Measurements from ENCODE around the gene LIPE. TPM values are rescaled to one million over a fixed set of nuclear protein-coding genes. Genes with fewer than 3 reads are reported as not detected.
A peak's percentile ranks its signal among the peaks of the same experiment; 100 is the strongest.

The LIPE gene
- total RNA-seq, 1 donor from 2014 or later, result 3.2 TPM

DNA sequence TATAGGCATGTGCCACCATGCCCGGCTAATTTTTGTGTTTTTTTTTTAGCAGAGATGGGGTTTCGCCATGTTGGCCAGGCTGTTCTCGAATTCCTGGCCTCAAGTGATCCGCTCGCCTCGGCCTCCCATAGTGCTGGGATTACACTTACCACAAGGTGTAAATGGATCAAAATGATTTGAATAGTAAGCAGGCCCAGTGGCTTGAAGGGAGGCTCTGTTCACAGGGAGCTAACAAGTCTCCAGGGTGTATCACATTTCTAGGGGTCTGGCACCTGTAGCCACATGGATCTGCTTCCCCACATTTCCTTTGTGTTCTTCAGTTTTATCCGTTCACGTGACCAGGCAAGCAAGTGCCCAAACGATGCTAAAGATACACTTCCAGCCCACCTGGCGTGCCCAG, 23.6 kb downstream of the LIPE start:
- DNase-seq (no peak), ATAC-seq (no peak)
- peaks cover 9% of the 10 kb centered on the region for H3K4me1 ChIP-seq
- H3K27ac ChIP-seq, result no peak overlapping the region
- intact Hi-C loops (cut with DNase I), result no loop called here
- no peaks in the 10 kb centered on the region for H3K9me3 ChIP-seq
- no peaks in the 10 kb centered on the region for H3K36me3 ChIP-seq
- no peaks in the 10 kb centered on the region for H3K27me3 ChIP-seq (ENCODE audit: low read depth)
- no peak overlapping the region for H3K4me3 ChIP-seq
- TF ChIP-seq, protein P1, sequence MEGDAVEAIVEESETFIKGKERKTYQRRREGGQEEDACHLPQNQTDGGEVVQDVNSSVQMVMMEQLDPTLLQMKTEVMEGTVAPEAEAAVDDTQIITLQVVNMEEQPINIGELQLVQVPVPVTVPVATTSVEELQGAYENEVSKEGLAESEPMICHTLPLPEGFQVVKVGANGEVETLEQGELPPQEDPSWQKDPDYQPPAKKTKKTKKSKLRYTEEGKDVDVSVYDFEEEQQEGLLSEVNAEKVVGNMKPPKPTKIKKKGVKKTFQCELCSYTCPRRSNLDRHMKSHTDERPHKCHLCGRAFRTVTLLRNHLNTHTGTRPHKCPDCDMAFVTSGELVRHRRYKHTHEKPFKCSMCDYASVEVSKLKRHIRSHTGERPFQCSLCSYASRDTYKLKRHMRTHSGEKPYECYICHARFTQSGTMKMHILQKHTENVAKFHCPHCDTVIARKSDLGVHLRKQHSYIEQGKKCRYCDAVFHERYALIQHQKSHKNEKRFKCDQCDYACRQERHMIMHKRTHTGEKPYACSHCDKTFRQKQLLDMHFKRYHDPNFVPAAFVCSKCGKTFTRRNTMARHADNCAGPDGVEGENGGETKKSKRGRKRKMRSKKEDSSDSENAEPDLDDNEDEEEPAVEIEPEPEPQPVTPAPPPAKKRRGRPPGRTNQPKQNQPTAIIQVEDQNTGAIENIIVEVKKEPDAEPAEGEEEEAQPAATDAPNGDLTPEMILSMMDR (IDR thresholded peaks at IDR 0.05), result no peak

DNA sequence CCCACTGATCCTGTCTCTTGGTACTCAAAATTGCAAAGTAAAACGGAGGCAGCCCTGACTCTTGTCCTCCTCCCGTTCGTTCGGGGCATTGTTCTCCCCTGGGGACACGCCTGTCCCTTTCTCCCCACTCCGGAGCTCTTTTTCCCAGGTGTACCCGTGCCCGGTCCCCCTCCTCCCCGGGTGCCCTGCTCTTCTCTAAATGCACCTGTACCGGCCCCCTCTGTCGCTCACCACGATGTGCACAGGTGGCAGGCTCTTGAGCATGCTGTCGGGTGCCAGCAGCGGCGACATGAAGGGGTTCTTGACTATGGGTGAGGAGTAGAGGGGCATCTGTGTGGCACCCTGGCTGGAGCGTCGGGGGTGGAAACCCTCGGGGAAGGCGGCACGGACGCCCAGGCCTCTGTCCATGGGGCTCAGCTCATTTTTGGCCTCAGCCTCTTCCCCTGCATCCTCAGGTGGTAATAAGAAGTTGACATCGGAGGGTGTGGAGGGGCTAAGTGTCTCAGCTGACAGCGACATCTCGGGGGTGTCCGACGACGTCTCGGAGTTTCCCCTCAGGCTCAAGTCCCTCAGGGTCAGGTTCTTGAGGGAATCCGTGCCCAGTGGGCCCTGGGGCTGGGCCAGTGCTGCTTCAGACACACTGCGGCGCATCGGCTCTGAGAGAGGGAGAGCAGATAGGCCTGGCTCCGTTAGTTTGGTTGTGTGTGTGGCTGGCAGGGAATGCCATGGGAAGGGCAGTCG, 24.6 kb downstream of the LIPE start:
- intact Hi-C loops (cut with DNase I), result no loop called here
- Histone ChIP-seq H3K27me3 (ENCODE audit: low read depth) (no peaks in the 10 kb centered on the region), H3K9me3 (no peaks in the 10 kb centered on the region), H3K36me3 (no peaks in the 10 kb centered on the region), H3K4me3 (peak overlapping the region; percentile 66), H3K4me1 (peaks cover 13% of the 10 kb centered on the region), H3K27ac (peak overlapping the region; percentile 56)
- TF ChIP-seq, protein P1 (IDR thresholded peaks at IDR 0.05), result no peak
- ATAC-seq (peak in 1 of 2 donors; percentile 10), DNase-seq (no peak)

DNA sequence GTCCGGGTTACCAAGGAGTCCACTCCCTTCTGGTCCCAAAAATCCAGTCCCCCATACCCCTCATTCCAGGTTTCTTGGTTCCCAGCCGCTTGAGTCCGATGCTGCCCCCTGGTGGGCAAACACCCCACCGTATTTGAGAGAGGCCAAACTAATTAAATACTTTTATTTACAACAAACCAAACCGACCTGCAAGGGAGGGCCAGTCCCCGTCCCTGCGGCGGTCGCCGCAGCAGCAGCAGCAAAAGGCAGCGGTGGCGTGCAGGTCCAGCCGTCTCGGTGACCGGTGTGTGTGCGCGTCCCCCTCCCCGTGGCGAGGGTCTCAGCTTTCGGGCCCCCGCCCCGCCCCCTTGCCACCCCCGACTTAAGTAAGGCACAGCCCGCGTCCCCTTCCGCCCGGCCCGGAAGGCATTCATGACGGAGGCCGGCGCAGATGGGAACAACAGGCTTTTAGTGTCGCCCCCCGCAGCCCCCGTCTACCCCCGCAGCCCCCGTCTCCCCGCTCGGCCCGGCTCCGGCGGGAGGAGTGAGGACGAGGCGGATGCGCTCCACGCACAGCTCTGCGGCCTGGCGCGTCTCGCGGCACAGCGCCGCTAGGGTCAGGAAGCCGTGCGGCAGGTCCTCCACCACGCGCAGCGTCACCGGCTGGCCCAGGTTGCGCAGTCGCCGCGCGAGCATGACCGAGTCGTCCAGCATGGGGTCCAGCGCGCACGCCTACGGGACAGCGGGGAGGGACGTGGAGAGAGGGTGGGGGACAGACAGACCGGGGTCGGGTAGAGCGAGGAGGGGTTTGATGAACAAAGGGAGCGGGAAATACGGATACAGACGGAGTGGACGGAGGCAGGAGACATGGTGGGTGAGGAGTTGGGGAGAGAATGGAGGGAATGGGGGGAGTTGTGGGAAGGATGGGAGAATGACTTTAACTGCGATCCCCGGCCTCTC, 25.6 kb downstream of the LIPE start:
- peak; percentile 86 for DNase-seq
- peak overlapping the region; percentile 56 for H3K27ac ChIP-seq

DNA sequence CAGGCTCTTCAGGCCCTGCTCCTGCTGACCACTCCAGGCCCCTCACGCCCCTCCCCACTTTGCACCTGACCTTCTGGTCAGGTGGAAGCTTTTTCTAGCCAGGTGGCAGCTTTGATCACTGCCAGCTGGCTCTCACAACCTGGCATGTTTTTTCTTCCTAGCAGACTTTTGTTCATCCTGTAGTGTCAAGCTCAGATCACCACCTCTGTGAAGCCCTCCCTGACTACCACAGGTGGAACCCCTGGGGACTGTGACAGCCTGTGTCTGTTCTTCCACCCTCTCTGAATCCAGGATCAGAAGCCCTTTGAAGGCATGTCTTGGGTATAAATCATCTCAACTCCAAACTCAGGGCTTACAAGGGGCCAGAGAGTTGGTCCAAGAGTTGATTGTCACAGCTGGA, 26.8 kb downstream of the LIPE start:
- Histone ChIP-seq H3K27ac (no peak overlapping the region), H3K4me1 (peaks cover 26% of the 10 kb centered on the region), H3K9me3 (no peaks in the 10 kb centered on the region), H3K27me3 (ENCODE audit: low read depth) (no peaks in the 10 kb centered on the region), H3K36me3 (no peaks in the 10 kb centered on the region), H3K4me3 (no peak overlapping the region)
- ATAC-seq (no peak), DNase-seq (no peak)
- intact Hi-C loops (cut with DNase I), result no loop called here
- TF ChIP-seq, protein P1 (IDR thresholded peaks at IDR 0.05), result no peak

More for the DNA sequence above, 25.6 kb downstream of the LIPE start:
- no peaks in the 10 kb centered on the region for H3K36me3 ChIP-seq
- peaks cover 17% of the 10 kb centered on the region for H3K4me1 ChIP-seq
- H3K9me3 ChIP-seq, result no peaks in the 10 kb centered on the region
- ATAC-seq, result peak; percentile 81 to 82
- no peaks in the 10 kb centered on the region for H3K27me3 ChIP-seq (ENCODE audit: low read depth)
- TF ChIP-seq, protein P1 (IDR thresholded peaks at IDR 0.05), result peak; percentile 74
- H3K4me3 ChIP-seq, result peak overlapping the region; percentile 66
- intact Hi-C loops (cut with DNase I), result no loop called here

DNA sequence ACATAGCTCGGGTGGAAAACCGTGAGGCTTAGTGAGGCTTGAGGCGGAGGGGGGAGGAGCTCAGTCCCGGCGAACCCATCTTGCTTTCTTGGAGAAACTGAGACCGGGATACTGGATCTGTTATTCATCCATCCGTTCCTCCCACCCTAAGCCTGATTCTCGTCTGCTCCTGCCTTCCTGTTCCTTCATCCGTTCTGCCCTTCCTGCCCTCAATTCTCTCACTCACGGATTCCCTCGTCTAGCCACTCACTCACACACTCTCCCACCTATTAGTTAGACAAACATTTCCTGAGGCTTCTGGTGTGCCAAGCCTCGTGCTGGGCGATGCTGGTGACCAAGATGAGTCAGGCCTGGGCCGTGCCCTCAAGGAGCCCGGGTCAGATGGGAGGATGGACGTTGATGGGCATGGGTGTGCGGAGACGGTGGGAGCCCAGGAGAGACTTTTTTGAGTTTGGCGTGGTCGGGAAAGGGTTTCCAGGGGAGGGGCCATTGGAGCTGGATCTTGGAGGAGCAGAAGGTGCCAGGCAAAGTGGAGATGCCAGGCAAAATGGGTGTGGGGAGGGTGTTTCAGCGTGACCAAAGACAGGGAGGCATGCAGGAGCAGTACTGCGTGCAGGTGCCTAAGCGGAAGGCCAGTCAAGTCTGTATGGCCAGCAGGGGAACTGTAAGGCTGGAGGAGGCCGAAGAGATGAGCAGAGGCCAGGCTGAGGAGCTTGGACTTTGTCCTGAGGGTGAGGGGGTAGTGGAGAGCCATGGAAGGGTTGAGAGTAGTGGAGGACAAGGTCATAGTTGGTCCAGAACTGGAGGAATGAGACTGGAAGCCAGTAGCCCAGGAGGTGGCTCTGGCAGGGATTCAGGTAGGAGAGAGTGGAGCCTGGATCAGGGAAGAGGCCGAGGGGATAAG, 29.7 kb downstream of the LIPE start:
- Histone ChIP-seq H3K27me3 (ENCODE audit: low read depth) (no peaks in the 10 kb centered on the region), H3K4me1 (peaks cover 26% of the 10 kb centered on the region), H3K4me3 (peak overlapping the region; percentile 72), H3K27ac (peak overlapping the region; percentile 80), H3K36me3 (no peaks in the 10 kb centered on the region), H3K9me3 (no peaks in the 10 kb centered on the region)
- no peak for DNase-seq
- no peak for ATAC-seq
- TF ChIP-seq, protein P1 (IDR thresholded peaks at IDR 0.05), result no peak
- intact Hi-C loops (cut with DNase I), result no loop called here
